Colonic mucosa (tissue), 4 donors: Measurements from ENCODE around the gene MARCHF2. TPM values are rescaled to one million over a fixed set of nuclear protein-coding genes. Genes with fewer than 3 reads are reported as not detected.
A peak's percentile ranks its signal among the peaks of the same experiment; 100 is the strongest.

Experiments used
- DNase-seq: peaks from one replicate; pipeline ENCODE4 v3.0.0-alpha.2; 2020
- H3K27ac ChIP-seq: fragments of 200-600 bp; one replicate; pipeline ENCODE4 v1.8.0; 2021
- H3K27me3 ChIP-seq: fragments of 200-600 bp; one replicate; pipeline ENCODE4 v1.8.0; 2021
- H3K36me3 ChIP-seq: fragments of 200-600 bp; one replicate; pipeline ENCODE4 v1.8.0; 2021
- H3K4me1 ChIP-seq: fragments of 200-600 bp; one replicate; pipeline ENCODE4 v1.8.0; 2021; ENCODE audit warnings: mild to moderate bottlenecking
- H3K4me3 ChIP-seq: fragments of 200-600 bp; one replicate; pipeline ENCODE4 v1.8.0; 2021
- H3K9ac ChIP-seq, 2 donors: one replicate each; pipeline ENCODE4 v1.7.0; 2013; ENCODE audit warnings: control low read depth in 2 of 2, low read depth in 2 of 2, low read length in 2 of 2
- H3K9me3 ChIP-seq: fragments of 200-600 bp; one replicate; pipeline ENCODE4 v1.8.0; 2021
- intact Hi-C: fragments of 100-400 bp; cut with DNase I; formaldehyde crosslinking; loops from one replicate; pipeline ENCODE4 v1.14.1; 2022
- total RNA-seq, 2 donors: library from RNA; stranded (reverse); fragmentation: NEBNext Ultra II Directional in 1 of 2; extraction: Animal tissue kit (Norgen Biotek cat#: 25700) in 1 of 2; gene quantifications; one replicate each; pipeline ENCODE4 v1.2.1, GENCODE V29; 2021
- TF ChIP-seq, protein P1 (sequence below): fragments of 200-600 bp; IDR thresholded peaks from one replicate; pipeline ENCODE4 v1.8.0; 2022; ENCODE audit warnings: antibody characterized with exemption, mild to moderate bottlenecking
- donor health status: healthy.
- donor health status: DM: no; HTN: no; CAD: no.
- donor health status: DM: no; HTN: no; CAD: no.

The MARCHF2 gene
- total RNA-seq, 2 donors from 2014 or later, result 18.8 to 33.1 TPM

DNA sequence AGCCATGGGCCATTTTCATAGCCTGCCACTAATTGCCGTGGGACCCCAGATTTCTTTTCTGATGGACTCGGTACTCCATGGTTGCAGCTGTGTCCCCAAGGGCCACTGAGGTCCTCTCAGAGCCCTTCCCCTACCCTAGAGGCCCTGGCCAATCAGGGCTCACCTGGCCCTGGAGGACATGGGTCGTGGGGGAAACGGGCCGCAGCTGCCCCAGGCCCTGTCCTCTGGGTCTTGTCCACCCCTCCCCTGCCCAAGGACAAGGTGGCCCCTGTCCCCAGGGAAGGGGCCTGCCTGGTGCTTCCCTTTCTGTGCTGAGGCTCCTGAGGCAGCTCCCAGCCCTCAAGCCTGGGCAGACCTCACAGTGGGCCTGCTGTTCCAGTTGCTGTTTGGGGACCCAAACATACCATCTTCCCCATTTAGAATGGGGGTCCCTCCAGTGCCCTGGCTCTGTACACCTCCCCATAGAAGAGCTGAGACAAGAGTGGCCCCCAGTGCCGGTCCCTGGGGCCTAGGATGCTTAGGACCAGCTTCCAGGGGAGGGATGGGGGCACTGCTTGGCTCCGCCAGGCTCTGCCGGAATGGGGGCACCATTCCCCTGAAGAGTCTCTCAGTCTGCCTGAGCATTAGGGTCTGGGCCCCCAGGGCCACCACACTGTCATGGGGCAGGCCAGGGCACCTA, 19.8 kb upstream of the MARCHF2 start:
- H3K27me3 ChIP-seq, result no peaks in the 10 kb centered on the region
- H3K36me3 ChIP-seq, result no peaks in the 10 kb centered on the region
- no peak overlapping the region for H3K27ac ChIP-seq
- intact Hi-C loops, result no loop called here
- peak overlapping the region in 1 of 2 donors; percentile 24 for H3K9ac ChIP-seq
- H3K9me3 ChIP-seq, result no peaks in the 10 kb centered on the region
- no peak for DNase-seq
- TF ChIP-seq, protein P1, sequence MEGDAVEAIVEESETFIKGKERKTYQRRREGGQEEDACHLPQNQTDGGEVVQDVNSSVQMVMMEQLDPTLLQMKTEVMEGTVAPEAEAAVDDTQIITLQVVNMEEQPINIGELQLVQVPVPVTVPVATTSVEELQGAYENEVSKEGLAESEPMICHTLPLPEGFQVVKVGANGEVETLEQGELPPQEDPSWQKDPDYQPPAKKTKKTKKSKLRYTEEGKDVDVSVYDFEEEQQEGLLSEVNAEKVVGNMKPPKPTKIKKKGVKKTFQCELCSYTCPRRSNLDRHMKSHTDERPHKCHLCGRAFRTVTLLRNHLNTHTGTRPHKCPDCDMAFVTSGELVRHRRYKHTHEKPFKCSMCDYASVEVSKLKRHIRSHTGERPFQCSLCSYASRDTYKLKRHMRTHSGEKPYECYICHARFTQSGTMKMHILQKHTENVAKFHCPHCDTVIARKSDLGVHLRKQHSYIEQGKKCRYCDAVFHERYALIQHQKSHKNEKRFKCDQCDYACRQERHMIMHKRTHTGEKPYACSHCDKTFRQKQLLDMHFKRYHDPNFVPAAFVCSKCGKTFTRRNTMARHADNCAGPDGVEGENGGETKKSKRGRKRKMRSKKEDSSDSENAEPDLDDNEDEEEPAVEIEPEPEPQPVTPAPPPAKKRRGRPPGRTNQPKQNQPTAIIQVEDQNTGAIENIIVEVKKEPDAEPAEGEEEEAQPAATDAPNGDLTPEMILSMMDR, result no peak
- H3K4me3 ChIP-seq, result no peak overlapping the region
- peaks cover 14% of the 10 kb centered on the region for H3K4me1 ChIP-seq

DNA sequence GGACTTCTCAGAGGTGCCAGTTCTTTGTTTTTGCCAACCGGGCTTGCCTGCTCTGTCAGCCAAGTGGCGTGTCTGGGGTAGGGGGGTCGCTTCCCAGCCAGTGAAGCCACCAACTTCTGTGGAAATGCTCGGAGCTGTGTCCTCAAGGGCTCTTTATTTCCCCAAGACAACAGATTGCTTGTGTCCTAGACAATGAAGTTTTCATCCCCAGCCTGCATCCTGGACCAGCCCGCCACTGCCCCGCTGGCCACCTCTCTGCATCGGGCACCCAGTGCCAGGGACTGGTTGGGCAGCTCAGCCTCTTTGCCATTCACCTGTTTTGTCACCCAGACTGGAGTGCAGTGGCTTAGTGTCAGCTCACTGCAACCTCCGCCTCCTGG, 19.2 kb upstream of the MARCHF2 start:
- peaks cover 14% of the 10 kb centered on the region for H3K4me1 ChIP-seq
- TF ChIP-seq, protein P1, result no peak
- peak overlapping the region; percentile 13 for H3K27ac ChIP-seq
- H3K27me3 ChIP-seq, result no peaks in the 10 kb centered on the region
- no peak for DNase-seq
- intact Hi-C loops, result no loop called here
- no peaks in the 10 kb centered on the region for H3K9me3 ChIP-seq
- no peak overlapping the region for H3K4me3 ChIP-seq
- peak overlapping the region in 1 of 2 donors; percentile 24 for H3K9ac ChIP-seq
- no peaks in the 10 kb centered on the region for H3K36me3 ChIP-seq

DNA sequence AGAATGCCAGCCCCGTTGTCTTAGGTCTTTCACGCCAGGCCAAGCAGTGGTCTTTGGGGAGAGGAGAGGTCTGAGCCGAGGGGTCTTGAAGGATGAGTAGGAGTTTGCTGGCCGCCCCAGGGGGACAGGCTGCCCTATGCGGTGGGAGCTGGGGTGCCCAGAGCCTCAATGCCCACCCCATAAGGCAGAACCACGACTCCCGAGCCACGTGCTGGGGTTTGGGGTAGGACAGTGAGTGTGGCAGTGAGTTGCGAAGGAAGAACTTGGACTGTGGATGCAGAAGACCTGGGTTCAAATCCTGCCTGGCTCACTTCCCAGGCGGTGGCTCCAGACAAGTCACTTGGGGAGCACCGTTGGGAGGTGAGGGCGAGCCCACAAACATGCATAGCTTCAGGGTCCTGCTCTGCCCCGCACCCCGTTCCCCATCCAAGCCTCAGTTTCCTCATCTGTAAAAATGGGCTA, 17.5 kb upstream of the MARCHF2 start:
- no peaks in the 10 kb centered on the region for H3K36me3 ChIP-seq
- DNase-seq, result no peak
- H3K27ac ChIP-seq, result no peak overlapping the region
- H3K4me3 ChIP-seq, result no peak overlapping the region
- H3K4me1 ChIP-seq, result peaks cover 14% of the 10 kb centered on the region
- no peaks in the 10 kb centered on the region for H3K27me3 ChIP-seq
- intact Hi-C loops, result loop anchor here (5.0 kb wide), 1 partner anchor 43 kb away; no protein-coding TSS in a partner anchor
- H3K9me3 ChIP-seq, result no peaks in the 10 kb centered on the region
- H3K9ac ChIP-seq, result peak overlapping the region in 1 of 2 donors; percentile 2
- TF ChIP-seq, protein P1, result no peak

DNA sequence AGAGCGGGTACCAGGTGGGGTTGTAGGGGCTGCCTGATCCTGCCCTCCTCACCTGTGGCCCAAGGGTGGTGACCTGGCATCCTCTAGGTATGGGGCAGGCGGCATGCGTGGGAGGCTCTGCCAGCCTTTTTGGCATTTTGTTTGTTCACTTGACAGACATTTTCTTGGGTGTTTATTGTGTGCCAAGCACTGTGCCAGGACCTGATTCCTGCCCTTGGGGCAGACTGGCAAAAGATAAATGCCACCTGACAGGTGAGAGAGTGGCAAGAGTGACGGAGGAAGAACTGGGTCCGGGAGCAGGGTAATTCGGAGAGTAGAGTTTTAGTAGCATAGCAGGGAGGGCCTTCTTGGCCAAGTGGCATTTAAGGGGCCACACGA, 16.9 kb upstream of the MARCHF2 start:
- Histone ChIP-seq H3K4me1 (peaks cover 10% of the 10 kb centered on the region), H3K27me3 (no peaks in the 10 kb centered on the region), H3K36me3 (no peaks in the 10 kb centered on the region), H3K9ac (no peak overlapping the region), H3K9me3 (no peaks in the 10 kb centered on the region), H3K27ac (no peak overlapping the region), H3K4me3 (no peak overlapping the region)
- no peak for DNase-seq
- intact Hi-C loops, result loop anchor here (5.0 kb wide), 1 partner anchor 44 kb away; no protein-coding TSS in a partner anchor
- TF ChIP-seq, protein P1, result no peak

DNA sequence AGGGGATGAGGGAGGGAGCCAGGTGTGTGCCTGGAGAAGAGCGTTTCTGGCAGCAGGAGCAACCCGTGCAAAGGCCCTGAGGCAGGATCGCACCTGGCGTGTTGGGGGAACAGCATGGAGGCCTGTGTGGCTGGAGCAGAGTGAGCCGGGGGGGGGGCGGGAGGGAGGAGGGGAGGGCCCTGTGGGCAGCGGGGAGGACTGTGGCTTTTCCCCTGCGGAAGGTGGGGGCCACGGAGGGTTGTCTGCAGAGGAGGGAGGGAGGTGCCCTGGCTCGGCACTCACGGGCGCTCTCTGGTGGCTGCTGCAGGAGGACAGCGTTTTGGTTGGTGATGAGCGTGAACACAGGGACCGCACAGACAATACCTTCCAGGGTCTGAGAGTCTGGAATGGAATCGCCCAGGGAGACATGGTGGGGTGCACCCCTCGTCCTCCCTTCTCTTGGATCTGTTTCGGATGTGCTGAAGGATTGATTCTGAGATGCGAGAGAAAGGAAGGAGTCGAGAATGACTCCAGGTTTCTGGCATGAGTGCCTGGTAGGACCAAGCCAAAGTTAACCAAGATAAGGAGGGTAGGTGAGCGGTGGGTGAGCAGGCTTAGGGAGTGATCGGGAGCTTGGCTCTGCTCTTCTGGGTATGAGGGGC, 16.4 kb upstream of the MARCHF2 start:
- Histone ChIP-seq H3K27ac (no peak overlapping the region), H3K4me1 (peaks cover 5% of the 10 kb centered on the region), H3K27me3 (no peaks in the 10 kb centered on the region), H3K9ac (no peak overlapping the region), H3K4me3 (no peak overlapping the region), H3K36me3 (no peaks in the 10 kb centered on the region), H3K9me3 (no peaks in the 10 kb centered on the region)
- TF ChIP-seq, protein P1, result no peak
- intact Hi-C loops, result loop anchor here (5.0 kb wide), 1 partner anchor 44 kb away; no protein-coding TSS in a partner anchor
- peak; percentile 62 for DNase-seq
